GM19035 (cell line): Measurements from ENCODE around the gene RPL19.

Experiments used
- ATAC-seq: cut with Tn5 transposase; IDR thresholded peaks from one replicate; pipeline ENCODE4 v1.9.1; 2021; ENCODE audit not compliant: unreplicated experiment

RPL19 gene

GRCh38 chr17:39222866-39223834 lies 23.1 kb downstream of the RPL19 start:
- no peak for ATAC-seq

GRCh38 chr17:39223907-39224777 lies 24.1 kb downstream of the RPL19 start:
- no peak for ATAC-seq

- no peak for ATAC-seq
Observed at GRCh38 chr17:39224778-39225307, 24.8 kb downstream of the RPL19 start.

GRCh38 chr17:39225308-39225958 lies 25.4 kb downstream of the RPL19 start, which contains the start of gene STAC2:
TSS of gene STAC2 (minus strand) at chr17:39225945. CDS start at chr17:39225502, 443 bp downstream.
- ATAC-seq: no peak

- ATAC-seq: no peak
Observed at GRCh38 chr17:39225959-39226683, 26.0 kb downstream of the RPL19 start.

- no peak for ATAC-seq
Observed at GRCh38 chr17:39227364-39227919, 27.4 kb downstream of the RPL19 start.

- ATAC-seq: no peak
Observed at GRCh38 chr17:39229274-39229913, 29.3 kb downstream of the RPL19 start.

- ATAC-seq: no peak
Observed at GRCh38 chr17:39230361-39230760, 30.3 kb downstream of the RPL19 start.

GRCh38 chr17:39231091-39231561 lies 31.0 kb downstream of the RPL19 start:
- ATAC-seq: no peak

- ATAC-seq: no peak
Observed at GRCh38 chr17:39231591-39232551, 31.8 kb downstream of the RPL19 start.

GRCh38 chr17:39235555-39236449 lies 35.7 kb downstream of the RPL19 start:
- no peak for ATAC-seq

GRCh38 chr17:39236450-39236927 lies 36.4 kb downstream of the RPL19 start:
- ATAC-seq: no peak

GRCh38 chr17:39236981-39237441 lies 36.9 kb downstream of the RPL19 start:
- no peak for ATAC-seq

GRCh38 chr17:39237586-39237985 lies 37.5 kb downstream of the RPL19 start:
- no peak for ATAC-seq

- no peak for ATAC-seq
Observed at GRCh38 chr17:39238311-39238972, 38.4 kb downstream of the RPL19 start.

- ATAC-seq: no peak
Observed at GRCh38 chr17:39239640-39240314, 39.7 kb downstream of the RPL19 start.
